Right atrium auricular region (tissue), 2 donors: ENCODE data around the gene FBXL19. TPM values are rescaled to one million over a fixed set of nuclear protein-coding genes. Genes with fewer than 3 reads are reported as not detected.

Experiments used
- DNase-seq: peaks from one replicate; pipeline ENCODE4 v3.0.0-alpha.2; 2019; ENCODE audit warnings: low spot score
- H3K27ac ChIP-seq, 2 donors: fragments of 200-600 bp; sonication (generic); 1 replicate in 1 of 2; 2 replicates in 1 of 2; pipeline ENCODE4 v1.5.1; 2016 to 2019
- H3K27me3 ChIP-seq, 2 donors: fragments of 200-600 bp; sonication (generic); one replicate each; pipeline versions ENCODE4 v1.5.1 to v1.6.0; 2017 to 2019
- H3K36me3 ChIP-seq: fragments of 200-600 bp; sonication (generic); one replicate; pipeline ENCODE4 v1.5.1; 2016
- H3K4me1 ChIP-seq, 2 donors: fragments of 200-600 bp; sonication (generic); one replicate each; pipeline versions ENCODE4 v1.5.1 to v1.6.0; 2017 to 2019
- H3K4me3 ChIP-seq, 2 donors: fragments of 200-600 bp; sonication (generic); 1 replicate in 1 of 2; 2 replicates in 1 of 2; pipeline ENCODE4 v1.5.1; 2017 to 2019; ENCODE audit warnings: mild to moderate bottlenecking in 1 of 2, moderate library complexity in 1 of 2
- H3K9me3 ChIP-seq, 2 donors: fragments of 200-600 bp; sonication (generic); one replicate each; pipeline ENCODE4 v1.5.1; 2019
- CTCF ChIP-seq, 2 donors: fragments of 200-600 bp; sonication (generic); IDR thresholded peaks; one replicate each; pipeline ENCODE4 v1.5.1; 2019; ENCODE audit warnings: antibody characterized with exemption in 2 of 2
- total RNA-seq, 2 donors: library from RNA; depleted of rRNA; stranded (reverse); fragments of >200 nt; gene quantifications; one replicate each; pipeline ENCODE4 v1.1.0, GENCODE V29; 2016

The FBXL19 gene
- total RNA-seq, 2 donors from 2014 or later = 5.7 to 7.9 TPM

- H3K4me3 ChIP-seq = no peak overlapping the region
- no peaks in the 10 kb centered on the region for H3K9me3 ChIP-seq
- H3K4me1 ChIP-seq = peaks cover 0 to 16% of the 10 kb centered on the region in 2 donors
- no peak overlapping the region for H3K27ac ChIP-seq
- peaks cover 20% of the 10 kb centered on the region for H3K36me3 ChIP-seq
- no peak for TF ChIP-seq CTCF (IDR thresholded peaks at IDR 0.05)
- H3K27me3 ChIP-seq = no peaks in the 10 kb centered on the region
- DNase-seq = no peak
Observed at GRCh38 chr16:30986129-30986991, 63.0 kb downstream of the FBXL19 start.

- Histone ChIP-seq H3K4me3 (no peak overlapping the region), H3K9me3 (no peaks in the 10 kb centered on the region), H3K36me3 (peaks cover 12% of the 10 kb centered on the region), H3K4me1 (peaks cover 0 to 16% of the 10 kb centered on the region in 2 donors), H3K27ac (no peak overlapping the region), H3K27me3 (no peaks in the 10 kb centered on the region)
- no peak for DNase-seq
- no peak for TF ChIP-seq CTCF (IDR thresholded peaks at IDR 0.05)
Observed at GRCh38 chr16:30987581-30988190, 64.3 kb downstream of the FBXL19 start.

- no peak for DNase-seq
- no peak overlapping the region for H3K4me3 ChIP-seq
- no peak for TF ChIP-seq CTCF (IDR thresholded peaks at IDR 0.05)
- H3K27me3 ChIP-seq = no peaks in the 10 kb centered on the region
- peaks cover 0 to 16% of the 10 kb centered on the region in 2 donors for H3K4me1 ChIP-seq
- no peaks in the 10 kb centered on the region for H3K9me3 ChIP-seq
- no peaks in the 10 kb centered on the region for H3K36me3 ChIP-seq
- no peak overlapping the region for H3K27ac ChIP-seq
Observed at GRCh38 chr16:30989469-30990047, 66.2 kb downstream of the FBXL19 start.

GRCh38 chr16:30990105-30990504 is 66.7 kb downstream of the FBXL19 start:
- no peak for DNase-seq
- H3K9me3 ChIP-seq = no peaks in the 10 kb centered on the region
- peaks cover 0 to 10% of the 10 kb centered on the region in 2 donors for H3K4me1 ChIP-seq
- no peaks in the 10 kb centered on the region for H3K27me3 ChIP-seq
- H3K27ac ChIP-seq = no peak overlapping the region
- no peak overlapping the region for H3K4me3 ChIP-seq
- no peak for TF ChIP-seq CTCF (IDR thresholded peaks at IDR 0.05)
- H3K36me3 ChIP-seq = no peaks in the 10 kb centered on the region

- Histone ChIP-seq H3K27ac (no peak overlapping the region), H3K4me1 (peaks cover 0 to under 1% of the 10 kb centered on the region in 2 donors), H3K27me3 (no peaks in the 10 kb centered on the region), H3K4me3 (no peak overlapping the region), H3K9me3 (no peaks in the 10 kb centered on the region), H3K36me3 (no peaks in the 10 kb centered on the region)
- TF ChIP-seq CTCF (IDR thresholded peaks at IDR 0.05) = no peak
- no peak for DNase-seq
Observed at GRCh38 chr16:30991052-30991451, 67.7 kb downstream of the FBXL19 start.
